Thyroid gland (tissue), 4 donors: Measurements from ENCODE around the gene NSL1.

ENCODE experiments used
- POLR2A ChIP-seq, 2 donors: fragments of 450-650 bp; IDR thresholded peaks; one replicate each; pipeline ENCODE4 v1.6.1; 2017; ENCODE audit warnings: antibody characterized with exemption in 2 of 2, mild to moderate bottlenecking in 2 of 2, moderate library complexity in 1 of 2
- TF ChIP-seq, protein P1 (sequence below), 6 experiments: fragments of 200-600 bp in 3 of 6; fragments of 450-650 bp in 3 of 6; sonication (generic) in 3 of 6; IDR thresholded peaks; one replicate each; pipeline ENCODE4 v1.5.1; 2016 to 2019; ENCODE audit warnings: antibody characterized with exemption in 6 of 6, mild to moderate bottlenecking in 2 of 6, inconsistent platforms in 1 of 6, moderate library complexity in 1 of 6

DNA sequence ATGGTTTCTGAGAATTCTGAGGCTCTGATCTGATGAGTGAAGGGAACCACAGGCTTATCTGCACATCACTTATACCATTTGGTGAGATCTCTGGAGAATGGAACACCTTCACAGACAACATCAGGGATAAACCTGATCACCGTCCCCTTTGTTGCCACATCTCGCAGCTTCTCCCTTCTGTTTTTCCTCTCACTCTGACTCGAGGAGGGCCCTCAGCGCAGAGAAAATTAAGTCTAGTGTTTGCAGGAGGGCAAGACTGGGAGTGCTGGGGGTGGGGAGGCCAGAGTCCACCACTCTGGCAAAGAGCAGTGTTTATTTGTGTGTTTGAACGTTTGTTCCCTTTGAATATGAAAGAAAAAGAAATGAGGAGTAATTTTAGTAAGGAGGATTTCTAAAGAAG lies 63.0 kb downstream of the NSL1 start:
- TF ChIP-seq POLR2A (IDR thresholded peaks at IDR 0.05): no peak
- TF ChIP-seq, protein P1, sequence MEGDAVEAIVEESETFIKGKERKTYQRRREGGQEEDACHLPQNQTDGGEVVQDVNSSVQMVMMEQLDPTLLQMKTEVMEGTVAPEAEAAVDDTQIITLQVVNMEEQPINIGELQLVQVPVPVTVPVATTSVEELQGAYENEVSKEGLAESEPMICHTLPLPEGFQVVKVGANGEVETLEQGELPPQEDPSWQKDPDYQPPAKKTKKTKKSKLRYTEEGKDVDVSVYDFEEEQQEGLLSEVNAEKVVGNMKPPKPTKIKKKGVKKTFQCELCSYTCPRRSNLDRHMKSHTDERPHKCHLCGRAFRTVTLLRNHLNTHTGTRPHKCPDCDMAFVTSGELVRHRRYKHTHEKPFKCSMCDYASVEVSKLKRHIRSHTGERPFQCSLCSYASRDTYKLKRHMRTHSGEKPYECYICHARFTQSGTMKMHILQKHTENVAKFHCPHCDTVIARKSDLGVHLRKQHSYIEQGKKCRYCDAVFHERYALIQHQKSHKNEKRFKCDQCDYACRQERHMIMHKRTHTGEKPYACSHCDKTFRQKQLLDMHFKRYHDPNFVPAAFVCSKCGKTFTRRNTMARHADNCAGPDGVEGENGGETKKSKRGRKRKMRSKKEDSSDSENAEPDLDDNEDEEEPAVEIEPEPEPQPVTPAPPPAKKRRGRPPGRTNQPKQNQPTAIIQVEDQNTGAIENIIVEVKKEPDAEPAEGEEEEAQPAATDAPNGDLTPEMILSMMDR (IDR thresholded peaks at IDR 0.05): no peak
